Stimulated activated CD8-positive, alpha-beta memory T cell treated with anti-CD3 and anti-CD28 coated beads, Interleukin-15, amount 100 ng/mL, for 1 hour (primary cell): ENCODE measurements around the gene PLEKHN1.

Experiments used
- DNase-seq: peaks from one replicate; pipeline ENCODE4 v3.0.0-alpha.2; 2020; ENCODE audit warnings: low read depth

PLEKHN1 gene, protein sequence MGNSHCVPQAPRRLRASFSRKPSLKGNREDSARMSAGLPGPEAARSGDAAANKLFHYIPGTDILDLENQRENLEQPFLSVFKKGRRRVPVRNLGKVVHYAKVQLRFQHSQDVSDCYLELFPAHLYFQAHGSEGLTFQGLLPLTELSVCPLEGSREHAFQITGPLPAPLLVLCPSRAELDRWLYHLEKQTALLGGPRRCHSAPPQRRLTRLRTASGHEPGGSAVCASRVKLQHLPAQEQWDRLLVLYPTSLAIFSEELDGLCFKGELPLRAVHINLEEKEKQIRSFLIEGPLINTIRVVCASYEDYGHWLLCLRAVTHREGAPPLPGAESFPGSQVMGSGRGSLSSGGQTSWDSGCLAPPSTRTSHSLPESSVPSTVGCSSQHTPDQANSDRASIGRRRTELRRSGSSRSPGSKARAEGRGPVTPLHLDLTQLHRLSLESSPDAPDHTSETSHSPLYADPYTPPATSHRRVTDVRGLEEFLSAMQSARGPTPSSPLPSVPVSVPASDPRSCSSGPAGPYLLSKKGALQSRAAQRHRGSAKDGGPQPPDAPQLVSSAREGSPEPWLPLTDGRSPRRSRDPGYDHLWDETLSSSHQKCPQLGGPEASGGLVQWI

DNA sequence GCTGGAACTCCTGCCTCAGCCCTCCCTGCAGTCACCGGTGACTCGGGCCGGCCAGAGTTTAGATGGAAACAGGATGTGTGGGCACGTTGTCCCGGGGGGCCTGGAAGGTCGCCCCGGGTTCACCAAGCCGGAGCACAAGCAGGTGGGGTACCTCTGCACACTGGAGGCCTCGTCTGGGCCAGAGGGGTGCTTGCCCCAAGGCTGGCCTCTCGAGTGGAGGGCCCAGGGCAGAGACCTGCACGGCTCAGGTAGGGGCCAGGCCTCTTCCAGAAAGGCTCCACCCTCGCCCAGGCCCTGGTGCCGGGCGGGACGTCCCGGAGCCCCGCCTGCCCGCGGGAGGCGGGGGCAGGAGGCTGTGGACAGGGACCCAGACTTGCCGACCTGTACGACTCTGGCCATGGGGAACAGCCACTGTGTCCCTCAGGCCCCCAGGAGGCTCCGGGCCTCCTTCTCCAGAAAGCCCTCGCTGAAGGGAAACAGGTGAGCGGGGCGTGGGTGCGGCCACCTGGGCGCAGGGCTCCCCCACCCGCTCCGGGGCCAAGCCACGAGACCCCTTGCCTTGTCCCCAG is at the start of gene PLEKHN1:
TSS of gene PLEKHN1 (plus strand) at position 348 of the 569 bp plus-strand sequence. CDS start at position 398, 50 bp downstream.
- DNase-seq = no peak

GRCh38 chr1:917076-917459 is 49.2 kb upstream of the PLEKHN1 start:
- no peak for DNase-seq

GRCh38 chr1:917466-918091 is 48.7 kb upstream of the PLEKHN1 start:
- no peak for DNase-seq

GRCh38 chr1:918353-918752 is 47.9 kb upstream of the PLEKHN1 start:
- DNase-seq = no peak

DNA sequence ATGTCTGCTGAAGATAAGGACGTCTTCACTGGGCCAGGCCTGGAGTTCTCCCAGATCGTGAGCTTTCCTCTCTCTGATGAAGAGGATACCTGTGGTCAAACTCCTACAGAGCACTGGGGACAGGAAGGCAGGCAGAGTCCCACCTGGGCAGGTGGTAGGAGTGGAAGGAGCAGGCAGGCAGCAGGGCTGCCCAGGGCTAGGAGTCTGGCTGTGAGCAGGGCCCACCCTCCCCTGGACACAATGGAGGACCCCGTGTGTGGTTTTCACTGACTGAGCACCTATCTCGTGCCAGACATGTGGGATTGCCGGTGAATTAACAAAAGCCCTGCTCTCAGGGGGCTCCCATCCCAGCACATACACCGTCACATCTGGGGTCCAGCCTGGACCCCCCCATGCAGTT is 47.4 kb upstream of the PLEKHN1 start:
- no peak for DNase-seq

DNA sequence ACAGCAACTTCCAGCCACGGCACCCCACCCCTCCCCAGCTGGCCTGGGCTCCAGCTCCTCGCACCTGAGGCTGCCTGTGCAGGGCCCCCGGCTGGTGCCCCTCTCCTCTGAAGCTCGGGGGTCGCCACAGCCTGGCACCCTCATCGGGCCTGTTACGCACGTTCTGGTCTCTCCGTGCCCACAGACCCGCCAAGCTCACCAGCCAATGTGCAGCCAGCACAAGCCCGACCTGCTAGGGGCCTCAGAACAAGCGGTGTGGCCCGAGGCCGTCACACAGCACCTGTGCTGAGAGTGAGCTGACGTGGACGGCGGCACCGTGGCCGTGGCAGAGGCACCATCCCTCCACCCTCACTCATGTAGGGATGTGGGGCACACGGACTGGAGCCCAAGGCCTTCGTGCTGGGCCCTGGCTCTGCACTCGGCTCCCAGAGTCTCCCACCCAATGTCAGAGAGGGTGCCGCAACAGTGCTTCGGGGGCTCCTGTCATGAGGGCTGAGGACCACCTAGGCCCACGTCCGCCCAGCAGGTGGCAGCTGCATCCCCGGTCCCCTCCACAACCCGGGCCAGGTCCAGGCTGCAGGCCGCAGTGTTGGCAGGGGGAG is 46.9 kb upstream of the PLEKHN1 start:
- DNase-seq = no peak

DNA sequence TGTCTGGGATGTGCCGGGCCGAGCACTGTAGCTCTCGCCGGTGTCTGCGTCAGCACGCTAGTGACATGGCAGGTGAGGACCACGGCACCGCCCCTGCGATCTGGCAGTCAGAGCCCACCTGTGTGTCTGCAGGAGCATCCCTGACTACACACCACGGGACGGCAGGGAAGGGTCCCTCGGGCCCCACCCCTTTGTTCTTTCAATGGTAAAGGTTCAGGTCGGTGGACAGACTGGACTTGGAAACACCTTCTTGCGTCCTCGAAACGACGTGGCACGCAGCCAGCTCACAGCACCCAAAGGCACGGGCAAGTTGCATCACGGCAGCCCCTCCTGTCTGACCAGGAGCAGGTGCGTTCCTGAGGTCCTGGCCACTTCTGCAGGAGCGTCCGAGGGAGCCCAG is 46.3 kb upstream of the PLEKHN1 start:
- no peak for DNase-seq

GRCh38 chr1:920521-920920 is 45.8 kb upstream of the PLEKHN1 start:
- no peak for DNase-seq

DNA sequence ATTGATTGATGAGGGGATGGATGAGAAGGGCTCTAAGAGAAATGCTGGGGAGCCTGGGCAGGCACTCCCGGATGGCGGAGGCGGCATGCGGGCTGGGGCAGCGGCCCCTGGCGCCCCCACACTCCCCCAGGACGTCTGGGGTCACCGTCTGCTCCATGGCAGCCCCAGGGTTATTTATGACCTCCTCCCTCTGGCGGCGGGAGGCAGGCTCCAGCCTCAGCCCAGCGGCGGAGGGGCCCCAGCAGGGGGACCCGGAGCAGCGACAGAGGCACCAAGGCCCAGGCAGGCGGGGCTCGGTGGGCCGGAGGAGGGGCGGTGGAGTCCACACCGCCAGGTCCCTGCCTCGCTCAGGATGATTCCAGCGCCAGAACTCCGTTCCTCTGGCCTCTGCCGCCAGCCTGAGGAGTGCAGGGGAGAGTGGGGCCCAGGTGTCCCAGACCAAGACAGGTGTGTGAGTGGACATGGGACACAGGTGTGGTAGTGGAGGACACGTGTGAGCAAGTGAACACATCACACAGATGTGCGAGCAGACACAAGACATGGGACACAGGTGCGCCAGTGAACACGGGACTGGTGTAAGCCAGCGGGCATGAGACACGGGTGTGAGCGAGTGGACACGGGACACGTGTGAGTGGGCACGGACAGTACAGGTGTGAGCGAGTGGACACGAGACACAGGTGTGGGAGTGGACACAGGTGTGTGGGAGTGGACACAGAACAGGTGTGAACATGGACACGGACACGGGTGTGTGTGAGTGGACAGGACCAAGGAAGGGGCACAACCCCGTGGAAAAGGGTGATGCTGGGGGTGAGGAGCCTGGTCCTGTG is 45.1 kb upstream of the PLEKHN1 start:
- DNase-seq = no peak

- DNase-seq = peak; percentile 18
These were observed 42.9 kb upstream of the PLEKHN1 start, which contains the start of gene SAMD11 for GRCh38 chr1:923131-923990. Gene SAMD11, plus strand, starts transcription at chr1:923923. Its CDS starts 509 bp downstream, at chr1:924432.

DNA sequence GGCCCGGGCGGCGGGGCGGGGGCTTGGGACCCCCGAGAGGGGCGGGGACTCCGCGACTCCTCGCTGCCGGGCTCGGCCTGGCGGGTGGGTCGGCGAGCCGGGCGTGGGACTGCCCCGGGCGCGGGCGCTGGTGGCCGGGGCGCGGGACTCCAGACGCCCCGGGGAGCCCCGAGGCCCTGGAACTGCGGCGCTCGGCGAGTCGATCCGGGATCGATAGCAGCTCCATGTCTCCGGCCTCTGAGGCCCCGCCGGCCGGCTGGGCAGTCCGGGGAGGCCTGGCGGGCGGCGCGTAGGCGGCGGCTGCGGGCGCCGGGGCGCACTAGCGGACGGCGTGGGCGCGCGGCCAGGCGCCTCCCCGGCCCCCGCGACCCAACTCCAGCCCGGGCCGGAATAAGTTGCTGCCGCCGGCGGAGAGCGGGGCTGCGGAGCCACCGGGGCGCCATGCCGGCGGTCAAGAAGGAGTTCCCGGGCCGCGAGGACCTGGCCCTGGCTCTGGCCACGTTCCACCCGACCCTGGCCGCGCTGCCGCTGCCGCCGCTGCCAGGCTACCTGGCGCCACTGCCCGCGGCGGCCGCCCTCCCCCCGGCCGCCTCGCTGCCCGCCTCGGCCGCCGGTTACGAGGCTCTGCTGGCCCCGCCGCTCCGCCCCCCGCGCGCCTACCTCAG is 42.2 kb upstream of the PLEKHN1 start:
- DNase-seq = no peak

DNA sequence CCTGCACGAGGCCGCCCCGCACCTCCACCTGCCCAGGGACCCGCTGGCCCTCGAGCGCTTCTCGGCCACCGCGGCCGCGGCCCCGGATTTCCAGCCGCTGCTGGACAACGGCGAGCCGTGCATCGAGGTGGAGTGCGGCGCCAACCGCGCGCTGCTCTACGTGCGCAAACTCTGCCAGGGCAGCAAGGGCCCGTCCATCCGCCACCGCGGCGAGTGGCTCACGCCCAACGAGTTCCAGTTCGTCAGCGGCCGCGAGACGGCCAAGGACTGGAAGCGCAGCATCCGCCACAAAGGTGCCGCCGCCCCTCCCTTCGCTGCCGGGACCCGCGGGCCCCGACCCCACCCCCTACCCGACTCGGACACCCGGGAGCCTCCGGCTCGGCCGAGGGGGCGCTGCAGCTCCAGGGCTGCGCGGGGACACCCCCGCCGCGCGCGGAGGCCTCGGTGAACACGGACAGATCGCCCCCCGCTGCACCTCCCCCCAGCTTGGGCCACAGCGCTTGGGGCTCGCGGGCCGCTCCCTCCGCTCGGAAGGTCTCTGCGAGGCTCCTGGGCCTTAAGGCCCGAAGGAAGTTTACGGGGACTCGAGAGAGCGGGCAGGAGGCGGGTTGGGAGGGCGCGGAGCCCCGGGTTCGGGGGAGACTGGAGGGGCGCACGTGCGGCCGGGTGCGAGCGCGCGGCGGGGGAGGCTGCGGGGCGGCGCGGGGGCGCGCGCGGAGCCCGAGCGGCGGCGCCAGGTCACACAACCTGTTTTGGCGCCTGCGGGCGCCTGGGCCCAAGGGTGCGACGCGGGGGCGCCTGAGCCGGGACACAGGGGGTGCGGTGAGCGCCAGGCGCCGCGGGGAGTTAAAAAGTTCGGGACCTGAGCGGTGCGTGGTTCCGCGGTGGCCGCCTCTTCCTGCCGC is 41.4 kb upstream of the PLEKHN1 start:
- no peak for DNase-seq

DNA sequence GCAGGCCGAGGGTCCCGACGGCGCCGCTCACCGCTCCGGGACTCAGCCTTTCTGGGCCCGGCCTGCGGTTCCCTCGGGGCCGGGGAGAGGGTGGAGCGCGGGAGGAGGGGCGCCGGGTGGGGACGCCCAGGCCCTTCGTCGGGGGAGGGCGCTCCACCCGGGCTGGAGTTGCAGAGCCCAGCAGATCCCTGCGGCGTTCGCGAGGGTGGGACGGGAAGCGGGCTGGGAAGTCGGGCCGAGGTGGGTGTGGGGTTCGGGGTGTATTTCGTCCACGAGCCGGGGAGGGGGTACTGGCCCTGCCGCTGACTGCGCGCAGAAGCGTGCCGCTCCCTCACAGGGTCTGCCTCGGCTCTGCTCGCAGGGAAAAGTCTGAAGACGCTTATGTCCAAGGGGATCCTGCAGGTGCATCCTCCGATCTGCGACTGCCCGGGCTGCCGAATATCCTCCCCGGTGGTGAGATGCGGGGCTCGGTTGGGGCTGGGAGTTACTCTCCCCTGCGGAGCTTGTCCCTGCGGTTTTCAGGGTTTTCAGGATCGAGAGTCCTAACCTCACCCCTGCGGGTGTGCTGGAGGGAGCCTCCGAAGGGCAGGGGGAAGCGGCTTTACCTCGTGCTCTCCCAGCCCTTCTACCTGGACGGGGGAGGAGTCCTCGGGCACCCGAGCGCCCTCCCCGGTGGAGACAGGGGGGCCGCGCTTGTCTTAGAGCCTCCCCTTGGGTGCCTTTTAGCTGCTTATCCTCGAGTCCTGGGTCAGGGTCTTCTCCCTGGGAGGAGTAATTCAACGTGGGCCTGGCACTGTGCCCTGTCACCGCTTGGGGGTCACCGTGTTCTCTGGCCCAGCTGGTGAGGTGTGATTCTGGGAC is 40.5 kb upstream of the PLEKHN1 start:
- no peak for DNase-seq

GRCh38 chr1:927234-927633 is 39.0 kb upstream of the PLEKHN1 start:
- DNase-seq = no peak

- no peak for DNase-seq
These were observed 38.5 kb upstream of the PLEKHN1 start for GRCh38 chr1:927748-928147.

- no peak for DNase-seq
These were observed 37.2 kb upstream of the PLEKHN1 start for GRCh38 chr1:928825-929661.
